Mesothelial cell of epicardium (in vitro differentiated cells): ENCODE results near the gene SPRY1. TPM values are rescaled to one million over a fixed set of nuclear protein-coding genes. Genes with fewer than 3 reads are reported as not detected.

Source experiments
- DNase-seq, 2 experiments: peaks; one replicate each; pipeline ENCODE4 v3.0.0; 2021; ENCODE audit warnings: low spot score in 2 of 2; ENCODE audit not compliant: unreplicated experiment in 2 of 2
- H3K27ac Mint-ChIP-seq: 2 replicates; pipeline ENCODE4 v1.8.0; 2021; ENCODE audit warnings: mixed read lengths
- H3K27me3 Mint-ChIP-seq: 2 replicates; pipeline ENCODE4 v1.8.0; 2021; ENCODE audit warnings: low read depth, mixed read lengths
- H3K36me3 Mint-ChIP-seq: 2 replicates; pipeline ENCODE4 v1.8.0; 2021; ENCODE audit warnings: mixed read lengths
- H3K4me1 Mint-ChIP-seq: 2 replicates; pipeline ENCODE4 v1.8.0; 2021; ENCODE audit warnings: mixed read lengths
- H3K4me3 Mint-ChIP-seq: 2 replicates; pipeline ENCODE4 v1.8.0; 2021; ENCODE audit warnings: mild to moderate bottlenecking, moderate library complexity, mixed read lengths
- H3K9me3 Mint-ChIP-seq: 2 replicates; pipeline ENCODE4 v1.8.0; 2021; ENCODE audit warnings: mixed read lengths
- total RNA-seq: library from RNA; stranded (reverse); gene quantifications from 3 replicates; pipeline ENCODE4 v1.2.1, GENCODE V29; 2021
- TF ChIP-seq, protein P1 (sequence below): fragments of 200-600 bp; sonication (generic); IDR thresholded peaks from one replicate; pipeline ENCODE4 v1.5.0; 2021; ENCODE audit warnings: antibody characterized with exemption; ENCODE audit not compliant: unreplicated experiment

Gene SPRY1
- total RNA-seq, 1 donor from 2014 or later: 42.0 TPM

DNA sequence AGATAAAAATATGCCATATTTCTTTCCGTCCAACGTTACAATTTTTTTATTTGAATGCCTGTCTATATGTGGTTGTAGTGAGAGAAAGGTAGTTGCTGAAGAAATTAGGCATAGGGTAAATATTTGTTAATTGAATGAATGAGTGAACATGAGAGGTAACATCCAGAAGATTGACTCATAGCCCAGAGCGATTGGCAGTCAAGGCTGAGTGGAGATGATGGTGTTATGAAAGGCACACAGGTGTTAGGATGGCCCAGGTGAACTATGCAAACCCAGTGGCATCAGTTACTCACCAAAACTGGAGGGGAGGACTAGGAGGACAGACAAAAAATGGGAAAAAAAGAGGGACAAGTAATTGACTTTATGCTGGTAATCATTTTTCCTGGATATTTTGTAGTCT lies 31.7 kb upstream of the SPRY1 start:
- Mint-ChIP-seq H3K27me3 (no peaks in the 10 kb centered on the region), H3K36me3 (no peaks in the 10 kb centered on the region), H3K4me1 (peaks cover 15% of the 10 kb centered on the region), H3K4me3 (no peak overlapping the region), H3K9me3 (peaks cover 4% of the 10 kb centered on the region), H3K27ac (no peak overlapping the region)
- DNase-seq: no peak
- TF ChIP-seq, protein P1, sequence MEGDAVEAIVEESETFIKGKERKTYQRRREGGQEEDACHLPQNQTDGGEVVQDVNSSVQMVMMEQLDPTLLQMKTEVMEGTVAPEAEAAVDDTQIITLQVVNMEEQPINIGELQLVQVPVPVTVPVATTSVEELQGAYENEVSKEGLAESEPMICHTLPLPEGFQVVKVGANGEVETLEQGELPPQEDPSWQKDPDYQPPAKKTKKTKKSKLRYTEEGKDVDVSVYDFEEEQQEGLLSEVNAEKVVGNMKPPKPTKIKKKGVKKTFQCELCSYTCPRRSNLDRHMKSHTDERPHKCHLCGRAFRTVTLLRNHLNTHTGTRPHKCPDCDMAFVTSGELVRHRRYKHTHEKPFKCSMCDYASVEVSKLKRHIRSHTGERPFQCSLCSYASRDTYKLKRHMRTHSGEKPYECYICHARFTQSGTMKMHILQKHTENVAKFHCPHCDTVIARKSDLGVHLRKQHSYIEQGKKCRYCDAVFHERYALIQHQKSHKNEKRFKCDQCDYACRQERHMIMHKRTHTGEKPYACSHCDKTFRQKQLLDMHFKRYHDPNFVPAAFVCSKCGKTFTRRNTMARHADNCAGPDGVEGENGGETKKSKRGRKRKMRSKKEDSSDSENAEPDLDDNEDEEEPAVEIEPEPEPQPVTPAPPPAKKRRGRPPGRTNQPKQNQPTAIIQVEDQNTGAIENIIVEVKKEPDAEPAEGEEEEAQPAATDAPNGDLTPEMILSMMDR: no peak

DNA sequence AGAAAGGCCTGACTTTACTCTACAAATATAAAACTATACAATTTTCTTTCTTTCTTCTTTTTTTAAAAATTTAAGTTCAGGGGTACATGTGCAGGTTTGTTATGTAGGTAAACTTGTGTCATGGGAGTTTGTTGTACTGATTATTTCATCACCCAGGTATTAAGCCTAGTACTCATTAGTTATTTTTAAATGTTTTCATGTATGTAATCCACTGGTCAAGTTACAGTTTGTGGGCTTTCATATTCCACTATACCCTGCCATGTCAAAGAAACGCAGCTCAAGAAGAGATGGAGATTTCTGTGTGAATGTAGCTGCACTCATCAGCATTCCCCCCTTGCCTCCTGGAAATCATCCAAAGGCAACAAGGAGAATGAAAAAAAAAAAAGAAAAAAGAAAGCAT lies 31.2 kb upstream of the SPRY1 start:
- Mint-ChIP-seq H3K27ac (peak overlapping the region; percentile 54), H3K9me3 (peaks cover 4% of the 10 kb centered on the region)
- TF ChIP-seq, protein P1: no peak

DNA sequence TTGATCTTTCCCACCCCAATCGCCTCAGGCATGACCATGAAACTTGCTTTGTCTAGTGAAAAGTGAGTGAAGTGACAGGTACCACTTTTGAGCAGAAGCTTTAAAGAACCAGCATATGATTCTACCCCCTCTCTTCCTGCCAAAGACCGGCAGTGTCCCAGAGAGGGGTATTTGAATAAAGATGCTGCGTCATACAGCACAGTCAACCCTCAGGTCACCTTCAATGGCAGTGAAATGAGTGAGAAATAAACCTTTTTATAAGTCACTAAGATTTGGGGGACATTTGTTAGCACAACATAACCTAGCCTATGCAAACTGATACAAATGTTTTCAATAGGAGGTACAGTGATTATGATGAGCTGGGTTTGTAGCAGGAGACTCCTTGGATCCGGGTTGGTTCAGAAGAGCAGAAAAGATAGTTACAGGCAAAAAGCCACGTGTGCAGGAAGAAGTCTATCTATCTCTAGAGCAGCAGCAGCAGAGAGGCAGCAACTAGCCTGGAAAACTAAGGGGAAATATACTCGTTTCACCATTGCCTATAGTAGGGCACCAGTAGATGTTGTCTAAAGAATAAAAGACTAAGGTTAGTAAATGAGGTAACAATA lies 30.3 kb upstream of the SPRY1 start:
- Mint-ChIP-seq H3K27ac (peak overlapping the region; percentile 40), H3K4me1 (peaks cover 15% of the 10 kb centered on the region), H3K36me3 (no peaks in the 10 kb centered on the region), H3K9me3 (peaks cover 4% of the 10 kb centered on the region), H3K4me3 (no peak overlapping the region), H3K27me3 (no peaks in the 10 kb centered on the region)
- TF ChIP-seq, protein P1: no peak
- DNase-seq: no peak

More for the DNA sequence above, 31.2 kb upstream of the SPRY1 start:
- Mint-ChIP-seq H3K4me3 (no peak overlapping the region), H3K27me3 (no peaks in the 10 kb centered on the region), H3K4me1 (peaks cover 15% of the 10 kb centered on the region), H3K36me3 (no peaks in the 10 kb centered on the region)
- no peak for DNase-seq

DNA sequence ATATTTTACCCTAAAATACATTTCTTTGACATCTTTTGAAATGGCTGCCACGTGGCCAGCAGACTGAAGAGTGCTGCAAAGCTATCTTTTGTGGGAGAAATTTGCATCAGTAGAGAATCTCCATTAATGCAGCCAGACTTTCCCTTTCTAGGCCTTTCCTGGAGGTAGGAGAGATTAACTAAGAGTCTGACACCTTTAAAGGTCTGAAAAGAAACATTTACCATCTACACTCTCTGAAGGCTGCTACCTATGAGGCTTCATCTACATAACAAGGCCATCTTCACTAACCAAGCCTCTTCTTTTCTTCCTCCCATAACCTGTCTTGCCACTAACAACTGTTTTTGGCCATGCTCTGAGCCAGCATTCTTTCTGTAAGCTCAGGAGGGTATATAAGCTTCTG lies 17.8 kb upstream of the SPRY1 start:
- no peak overlapping the region for H3K27ac Mint-ChIP-seq
- DNase-seq: no peak

DNA sequence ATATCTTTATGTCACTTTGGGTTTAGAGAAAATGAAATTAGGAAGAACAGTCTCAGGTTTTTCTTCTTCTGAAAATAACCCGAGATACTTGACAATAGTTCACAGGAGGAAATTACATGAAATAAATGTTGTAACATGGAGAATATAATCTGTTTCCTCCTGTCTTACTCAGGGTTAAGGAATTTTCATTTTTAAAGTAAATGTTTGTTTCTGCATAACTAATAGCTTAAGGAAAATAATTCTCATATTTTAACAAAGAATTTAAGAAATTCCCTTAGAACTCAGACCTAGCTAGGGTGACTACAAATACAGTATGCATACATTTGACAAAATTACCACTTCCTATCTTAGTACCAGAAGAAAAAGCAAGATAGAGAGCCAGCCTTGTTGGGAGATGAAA lies 17.2 kb upstream of the SPRY1 start:
- H3K27ac Mint-ChIP-seq: peak overlapping the region; percentile 11
- H3K27me3 Mint-ChIP-seq: no peaks in the 10 kb centered on the region
- TF ChIP-seq, protein P1: no peak
- peaks cover 11% of the 10 kb centered on the region for H3K4me1 Mint-ChIP-seq
- H3K4me3 Mint-ChIP-seq: no peak overlapping the region
- no peak for DNase-seq
- no peaks in the 10 kb centered on the region for H3K36me3 Mint-ChIP-seq
- H3K9me3 Mint-ChIP-seq: peaks cover 9% of the 10 kb centered on the region

More for the DNA sequence above, 17.8 kb upstream of the SPRY1 start:
- no peak overlapping the region for H3K4me3 Mint-ChIP-seq
- no peaks in the 10 kb centered on the region for H3K36me3 Mint-ChIP-seq
- H3K9me3 Mint-ChIP-seq: peaks cover 13% of the 10 kb centered on the region
- H3K27me3 Mint-ChIP-seq: no peaks in the 10 kb centered on the region
- H3K4me1 Mint-ChIP-seq: peaks cover 11% of the 10 kb centered on the region
- TF ChIP-seq, protein P1: no peak
